Occipital lobe (tissue), 2 donors: ENCODE results near the gene ATP7B. TPM values are rescaled to one million over a fixed set of nuclear protein-coding genes. Genes with fewer than 3 reads are reported as not detected.

ENCODE experiments used
- DNase-seq: peaks from one replicate; lab custom pipeline; 2025; lab: John Stamatoyannopoulos, UW
- total RNA-seq: library from RNA; depleted of rRNA; stranded (reverse); fragments of >200 nt; gene quantifications from one replicate; pipeline ENCODE4 v1.2.3, GENCODE V29; 2014

ATP7B gene
- total RNA-seq, 1 donor from 2014 or later: 11.1 TPM

- no peak for DNase-seq
Measured at GRCh38 chr13:51953347-51954195, 57.7 kb downstream of the ATP7B start.

DNA sequence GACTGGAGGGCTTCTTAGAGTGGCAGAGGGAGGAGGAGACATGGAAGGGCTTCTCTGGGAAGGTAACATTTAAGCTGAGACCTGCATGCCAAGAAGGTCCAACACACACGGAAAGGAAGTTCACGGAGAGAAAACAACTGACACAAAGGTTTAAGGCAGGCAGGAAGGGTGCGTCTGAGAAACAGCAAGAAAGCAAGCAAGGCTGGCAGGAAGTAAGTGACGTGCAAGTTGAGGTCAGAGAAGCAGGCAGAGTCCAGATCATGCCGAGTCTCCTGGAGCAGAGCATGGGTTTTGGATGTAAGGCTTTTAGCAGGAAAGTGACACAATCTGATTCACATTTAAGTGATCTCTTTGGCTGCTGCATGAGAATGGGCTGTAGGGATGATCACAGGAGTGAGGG lies 60.5 kb downstream of the ATP7B start:
- DNase-seq: no peak

DNA sequence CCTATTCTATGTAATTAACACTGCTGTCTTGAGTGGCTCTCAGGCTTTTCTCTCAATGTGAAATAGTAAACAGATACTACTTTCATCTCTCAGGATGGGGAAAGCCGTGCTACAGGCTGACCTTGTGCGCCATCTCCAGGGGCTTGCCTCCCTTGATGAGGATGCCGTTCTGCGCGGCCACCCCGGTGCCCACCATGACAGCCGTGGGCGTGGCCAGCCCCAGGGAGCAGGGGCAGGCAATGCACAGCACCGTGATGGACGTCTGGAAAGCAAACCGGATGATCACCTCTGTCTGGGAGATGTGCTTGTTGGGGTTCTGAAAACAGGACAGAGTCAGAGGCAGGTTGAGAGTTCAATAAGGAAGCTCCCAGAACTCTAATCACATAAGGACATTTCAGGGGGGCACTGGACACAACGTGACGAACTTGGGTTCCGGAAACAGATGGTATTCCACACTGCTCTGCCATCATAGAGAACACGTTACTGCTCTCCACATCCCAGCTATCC lies 65.0 kb downstream of the ATP7B start:
- no peak for DNase-seq

DNA sequence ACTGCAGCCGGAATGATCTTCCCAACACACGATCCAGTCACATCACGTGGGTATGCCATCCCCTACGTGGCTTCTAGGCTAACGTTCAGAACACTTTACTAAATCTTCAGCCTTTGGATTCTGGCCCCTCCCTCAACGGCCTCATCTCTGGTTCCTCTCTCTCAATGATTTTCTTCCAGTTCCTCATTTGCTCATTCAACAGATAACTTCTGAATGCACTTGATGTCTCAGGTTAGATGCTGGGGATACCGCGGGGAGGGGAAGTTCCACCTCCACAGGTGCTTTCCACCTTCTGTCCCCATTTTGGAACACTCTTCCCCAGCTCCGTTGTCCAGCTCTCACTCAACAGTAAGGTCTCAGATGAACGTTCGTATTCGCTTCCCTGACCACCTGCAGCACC lies 66.1 kb downstream of the ATP7B start:
- DNase-seq: no peak

DNA sequence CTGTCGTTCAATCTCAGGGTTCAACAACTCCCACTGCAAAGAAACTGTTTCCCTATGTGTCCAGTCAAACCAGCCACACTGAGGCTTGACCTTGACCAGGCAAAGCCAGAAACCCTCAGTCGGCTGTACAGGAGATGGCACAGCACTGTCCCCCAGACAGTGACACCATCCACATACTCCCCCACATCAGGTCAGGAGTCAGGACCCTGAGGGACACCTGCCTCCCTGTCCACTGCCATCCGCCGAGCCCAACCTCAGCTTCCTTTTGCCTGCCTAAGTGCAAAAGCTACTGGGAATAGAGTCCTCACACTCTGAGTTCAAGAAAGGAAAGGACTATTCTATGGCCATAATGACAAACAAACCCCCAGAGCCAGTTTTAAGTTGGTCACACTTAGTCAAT lies 66.8 kb downstream of the ATP7B start:
- DNase-seq: no peak

DNA sequence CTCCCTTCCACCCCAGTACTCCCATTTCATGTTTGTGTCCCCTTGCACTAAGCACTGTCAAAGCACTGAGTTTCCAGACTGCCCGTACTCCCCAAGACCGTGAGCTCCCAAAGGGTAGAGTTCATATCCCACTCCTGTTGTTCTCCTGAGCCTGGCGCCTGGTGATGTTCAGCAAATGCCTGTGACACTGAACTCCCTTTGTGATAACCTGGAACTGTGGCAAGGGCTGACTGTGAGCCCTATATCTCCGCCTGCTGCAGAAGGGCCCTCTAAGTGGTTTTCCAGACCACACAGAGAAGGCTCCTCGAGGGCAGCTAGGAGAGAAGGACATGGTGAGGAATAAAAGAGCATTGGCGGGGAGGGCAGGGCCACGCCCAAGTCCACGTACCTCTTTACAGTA lies 67.5 kb downstream of the ATP7B start:
- DNase-seq: no peak

- no peak for DNase-seq
Measured at GRCh38 chr13:51942189-51942588, 69.1 kb downstream of the ATP7B start.

DNA sequence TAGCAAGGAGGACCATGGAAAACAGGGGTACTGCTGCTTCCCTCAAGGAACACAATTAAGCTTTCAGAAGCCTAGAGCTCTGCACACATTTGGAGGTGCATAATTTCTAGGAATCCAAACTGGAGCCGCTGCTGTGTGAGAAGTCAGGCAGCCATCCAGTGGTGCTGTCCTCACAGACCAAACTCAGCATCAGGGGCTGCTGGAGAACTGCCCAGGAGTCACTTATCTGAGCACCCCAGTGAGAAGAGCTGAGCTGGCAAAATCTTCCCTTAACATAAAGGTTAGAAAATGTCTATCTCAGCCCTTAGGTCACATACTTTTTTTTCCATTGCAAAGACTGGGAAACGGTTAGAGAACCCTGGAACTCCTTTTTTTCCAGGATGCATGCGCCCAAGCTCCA lies 72.8 kb downstream of the ATP7B start:
- DNase-seq: no peak

DNA sequence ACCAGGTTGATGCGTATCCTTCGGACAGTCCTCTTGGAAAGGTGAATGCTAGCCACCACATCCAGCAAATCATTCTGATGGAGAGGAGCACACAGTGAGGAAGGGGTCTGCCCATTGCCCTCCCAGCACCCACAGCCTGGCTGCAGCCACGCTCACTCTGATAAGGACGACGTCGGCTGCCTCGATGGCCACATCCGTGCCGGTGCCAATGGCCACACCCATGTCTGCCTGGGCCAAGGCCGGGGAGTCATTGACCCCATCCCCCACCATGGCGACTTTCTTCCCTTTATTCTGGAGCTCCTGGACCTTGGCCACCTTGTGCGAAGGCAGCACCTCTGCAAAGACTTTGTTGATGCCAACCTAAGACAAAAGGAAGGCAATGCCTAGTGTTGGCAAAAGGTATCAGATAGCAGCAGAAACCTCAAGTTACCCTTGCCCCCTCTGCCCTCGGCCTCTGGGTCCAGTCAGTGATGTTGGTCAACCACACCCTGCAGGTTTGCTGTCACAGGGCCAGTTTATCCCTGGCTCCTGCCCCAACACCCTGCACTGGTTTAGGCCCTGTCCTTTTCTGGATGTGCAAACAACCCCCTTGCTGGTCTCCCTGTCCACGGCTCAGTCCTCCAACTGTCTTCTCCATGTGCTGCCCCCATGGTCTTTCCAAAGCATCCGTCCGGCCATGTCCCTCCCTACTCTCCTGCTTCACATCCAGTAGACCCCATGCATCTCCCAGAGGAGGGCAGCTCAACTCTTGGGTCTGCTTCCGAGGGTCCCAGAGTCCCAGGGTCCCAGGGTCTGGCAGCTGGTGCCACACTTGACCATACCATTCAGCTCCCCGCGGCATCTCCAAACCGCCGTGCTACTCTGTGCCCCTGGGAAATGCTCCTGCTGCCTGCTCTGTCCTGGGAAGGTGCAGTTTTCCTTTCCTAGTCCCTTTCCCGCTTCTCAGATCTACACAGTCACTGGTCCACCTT lies 73.6 kb downstream of the ATP7B start:
- DNase-seq: no peak

GRCh38 chr13:51935326-51936171 lies 75.7 kb downstream of the ATP7B start:
- DNase-seq: no peak

GRCh38 chr13:51934461-51935087 lies 76.7 kb downstream of the ATP7B start:
- DNase-seq: no peak

DNA sequence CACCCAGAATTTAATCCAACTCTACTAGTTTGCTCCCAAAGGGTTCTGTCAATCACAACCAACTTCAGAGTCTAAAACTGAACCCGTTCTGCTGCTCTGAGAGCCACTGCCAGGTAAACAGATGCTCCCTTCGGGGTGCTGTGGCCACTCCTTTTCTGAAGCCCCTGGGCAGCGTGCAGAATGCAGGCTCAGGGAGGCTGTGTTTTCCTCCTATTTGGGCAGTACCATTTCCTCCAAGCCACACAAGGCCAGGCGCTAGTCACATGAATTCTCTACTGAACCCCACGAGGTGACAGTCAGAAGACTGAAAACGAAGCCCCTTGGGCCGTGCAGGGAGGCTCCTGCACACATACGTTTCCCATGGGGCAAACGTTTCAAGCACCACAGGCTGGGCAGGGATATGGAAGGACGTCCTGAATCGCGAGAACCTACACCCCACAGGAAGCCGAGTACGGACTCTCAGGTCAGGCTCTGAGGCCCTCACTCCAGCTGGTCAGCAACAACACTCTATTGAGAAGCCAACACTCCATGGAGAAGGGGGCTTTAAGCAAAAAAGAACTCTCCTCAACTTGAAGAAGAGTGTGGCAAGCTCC lies 77.7 kb downstream of the ATP7B start:
- no peak for DNase-seq

GRCh38 chr13:51932231-51932630 lies 79.0 kb downstream of the ATP7B start:
- DNase-seq: no peak

DNA sequence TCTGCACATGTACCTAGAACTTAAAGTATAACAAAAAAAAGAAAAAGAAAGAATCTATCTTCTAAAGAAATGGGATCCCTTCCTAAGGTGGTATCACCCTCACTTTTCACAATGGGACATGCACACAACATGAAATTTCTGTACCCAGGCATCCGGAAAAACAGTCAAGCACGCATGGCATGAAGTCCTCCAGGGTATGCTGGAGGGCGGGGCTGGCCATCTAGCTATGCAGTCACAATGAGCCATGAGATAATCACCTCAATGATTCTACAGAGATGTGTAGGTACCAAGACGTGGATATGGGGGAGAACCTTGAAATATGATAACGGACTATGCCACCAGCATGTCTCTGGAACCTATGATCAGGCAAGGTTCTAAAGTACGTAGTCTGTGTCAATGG lies 79.6 kb downstream of the ATP7B start:
- DNase-seq: no peak

DNA sequence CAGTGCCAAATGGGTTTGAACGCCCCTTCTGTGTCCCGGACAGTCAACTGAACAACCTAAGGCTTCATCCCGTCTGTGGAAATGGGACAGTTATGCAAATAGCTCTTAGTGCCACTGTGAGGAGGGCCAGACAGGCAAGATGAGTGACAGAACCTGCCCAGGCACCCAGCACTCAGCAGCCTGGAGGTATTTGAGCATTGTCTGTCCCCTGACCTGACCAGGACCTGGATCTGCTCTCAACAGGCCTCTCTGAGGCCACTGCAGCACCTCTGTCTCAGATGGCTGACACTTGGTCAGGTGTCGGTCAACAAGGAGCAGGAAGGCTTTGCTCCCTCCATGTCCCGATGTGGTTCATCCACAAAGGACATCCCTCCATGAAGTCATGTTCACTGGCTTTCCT lies 81.6 kb downstream of the ATP7B start:
- DNase-seq: no peak

GRCh38 chr13:51928231-51928630 lies 83.0 kb downstream of the ATP7B start:
- DNase-seq: no peak

DNA sequence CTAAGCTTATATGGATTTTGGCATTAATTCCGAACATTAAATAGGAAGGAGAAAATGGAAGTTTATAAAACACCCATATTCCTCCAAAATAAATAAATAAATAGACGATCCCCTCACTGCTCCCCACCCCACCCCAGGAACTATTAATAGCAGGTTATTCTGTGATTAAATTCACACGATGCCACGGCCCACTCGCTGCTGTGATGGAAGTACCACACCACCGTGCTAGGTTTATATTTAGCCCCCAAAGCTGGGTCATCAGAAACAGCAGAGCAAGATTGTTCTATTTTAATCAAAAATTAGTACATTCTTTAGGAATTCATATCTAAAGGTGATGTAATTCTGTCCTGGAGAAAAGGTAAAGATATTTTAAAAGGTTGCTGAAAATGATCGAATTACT lies 84.1 kb downstream of the ATP7B start:
- no peak for DNase-seq

GRCh38 chr13:51926528-51926885 lies 84.7 kb downstream of the ATP7B start:
- no peak for DNase-seq

GRCh38 chr13:51925865-51926527 lies 85.3 kb downstream of the ATP7B start:
- no peak for DNase-seq
